Memory B cell (primary cell): ENCODE data around the gene LYZL1.

Source experiments
- ATAC-seq: fragments of 150-1000 bp; cut with Tn5 transposase; 2 replicates; pipeline ENCODE4 v1.10.0; 2021; ENCODE audit warnings: low read depth, mild to moderate bottlenecking, moderate library complexity
- DNase-seq, 2 donors: peaks; one replicate each; pipeline ENCODE4 v3.0.0; 2022; ENCODE audit warnings: low spot score in 2 of 2
- H3K27ac Mint-ChIP-seq: one replicate; pipeline ENCODE4 v1.8.0; 2022; ENCODE audit warnings: mild to moderate bottlenecking, moderate library complexity, mixed read lengths
- H3K27me3 Mint-ChIP-seq: one replicate; pipeline ENCODE4 v1.8.0; 2022; ENCODE audit warnings: mixed read lengths
- H3K36me3 Mint-ChIP-seq: one replicate; pipeline ENCODE4 v1.8.0; 2022; ENCODE audit warnings: mild to moderate bottlenecking, mixed read lengths
- H3K4me1 Mint-ChIP-seq: one replicate; pipeline ENCODE4 v1.8.0; 2022; ENCODE audit warnings: mixed read lengths
- H3K4me3 Mint-ChIP-seq: one replicate; pipeline ENCODE4 v1.8.0; 2022; ENCODE audit warnings: mild to moderate bottlenecking, moderate library complexity, mixed read lengths
- H3K9me3 Mint-ChIP-seq: one replicate; pipeline ENCODE4 v1.8.0; 2022; ENCODE audit warnings: mixed read lengths

LYZL1 gene

GRCh38 chr10:29254123-29255046, 34.5 kb upstream of the LYZL1 start:
- Mint-ChIP-seq H3K4me1 (peaks cover 4% of the 10 kb centered on the region), H3K36me3 (no peaks in the 10 kb centered on the region), H3K27me3 (peaks cover 6% of the 10 kb centered on the region), H3K27ac (no peak overlapping the region), H3K9me3 (peaks cover 3% of the 10 kb centered on the region), H3K4me3 (no peak overlapping the region)
- ATAC-seq (no peak), DNase-seq (no peak)

GRCh38 chr10:29255104-29255503, 33.8 kb upstream of the LYZL1 start:
- peaks cover 4% of the 10 kb centered on the region for H3K27me3 Mint-ChIP-seq

DNA sequence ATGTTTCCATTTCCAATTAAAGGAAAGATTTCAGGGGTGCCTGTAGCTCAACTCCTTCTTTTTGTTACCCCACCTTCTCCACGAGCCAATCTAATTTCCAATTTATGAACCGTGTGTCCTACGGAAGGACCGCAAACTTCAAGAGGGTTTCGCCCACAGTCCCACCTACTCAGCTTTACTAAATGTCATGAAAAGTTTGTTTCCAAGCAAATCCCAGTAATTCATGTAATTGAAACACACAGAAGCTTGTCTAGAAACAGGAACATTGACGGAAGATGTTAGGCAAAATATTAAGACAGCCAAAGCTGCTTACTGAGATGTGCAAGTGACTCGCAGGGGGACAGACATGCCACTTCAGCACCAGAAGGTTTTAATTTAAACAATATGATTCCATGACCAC, 32.9 kb upstream of the LYZL1 start:
- H3K27me3 Mint-ChIP-seq: peaks cover 4% of the 10 kb centered on the region
- H3K4me1 Mint-ChIP-seq: peaks cover 4% of the 10 kb centered on the region
- no peaks in the 10 kb centered on the region for H3K36me3 Mint-ChIP-seq
- ATAC-seq (no peak), DNase-seq (no peak)
- H3K27ac Mint-ChIP-seq: no peak overlapping the region
- H3K9me3 Mint-ChIP-seq: peaks cover 2% of the 10 kb centered on the region
- no peak overlapping the region for H3K4me3 Mint-ChIP-seq

More at GRCh38 chr10:29255104-29255503, 33.8 kb upstream of the LYZL1 start:
- ATAC-seq (no peak), DNase-seq (no peak)
- Mint-ChIP-seq H3K9me3 (peaks cover 2% of the 10 kb centered on the region), H3K4me3 (no peak overlapping the region), H3K4me1 (peaks cover 4% of the 10 kb centered on the region), H3K36me3 (no peaks in the 10 kb centered on the region), H3K27ac (no peak overlapping the region)

DNA sequence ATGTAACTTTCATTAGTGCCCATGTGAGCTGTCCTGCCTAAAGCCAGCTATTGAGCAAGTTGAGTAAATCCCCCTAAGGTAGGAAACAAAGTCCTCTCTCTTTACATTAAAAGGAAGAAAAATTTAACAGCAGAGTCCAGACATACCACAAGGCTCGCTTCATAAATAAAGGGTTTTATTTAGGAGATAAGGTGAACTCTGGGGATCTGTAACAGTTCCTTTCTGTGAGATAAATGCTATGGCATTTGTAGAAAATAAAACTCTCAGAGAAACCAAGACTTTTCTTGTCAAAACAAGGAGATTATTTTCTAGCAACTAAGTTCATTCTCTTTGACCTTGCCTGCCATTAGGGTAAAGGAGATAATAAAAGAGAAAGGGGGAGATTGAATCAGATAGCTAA, 32.3 kb upstream of the LYZL1 start:
- Mint-ChIP-seq H3K27ac (no peak overlapping the region), H3K36me3 (no peaks in the 10 kb centered on the region), H3K4me3 (no peak overlapping the region), H3K9me3 (peaks cover 2% of the 10 kb centered on the region), H3K27me3 (peaks cover 6% of the 10 kb centered on the region), H3K4me1 (peaks cover 4% of the 10 kb centered on the region)
- ATAC-seq (no peak), DNase-seq (no peak)

- Mint-ChIP-seq H3K4me3 (no peak overlapping the region), H3K36me3 (no peaks in the 10 kb centered on the region), H3K27me3 (peaks cover 6% of the 10 kb centered on the region), H3K27ac (no peak overlapping the region), H3K4me1 (peaks cover 4% of the 10 kb centered on the region), H3K9me3 (peaks cover 2% of the 10 kb centered on the region)
- ATAC-seq (no peak), DNase-seq (no peak)
Measured at GRCh38 chr10:29257106-29257783, 31.6 kb upstream of the LYZL1 start.

GRCh38 chr10:29257784-29258135, 31.1 kb upstream of the LYZL1 start:
- peaks cover 7% of the 10 kb centered on the region for H3K27me3 Mint-ChIP-seq
- no peak overlapping the region for H3K4me3 Mint-ChIP-seq
- H3K4me1 Mint-ChIP-seq: peaks cover 4% of the 10 kb centered on the region
- peaks cover 2% of the 10 kb centered on the region for H3K9me3 Mint-ChIP-seq
- H3K36me3 Mint-ChIP-seq: no peaks in the 10 kb centered on the region
- no peak overlapping the region for H3K27ac Mint-ChIP-seq
- ATAC-seq (no peak), DNase-seq (no peak)

DNA sequence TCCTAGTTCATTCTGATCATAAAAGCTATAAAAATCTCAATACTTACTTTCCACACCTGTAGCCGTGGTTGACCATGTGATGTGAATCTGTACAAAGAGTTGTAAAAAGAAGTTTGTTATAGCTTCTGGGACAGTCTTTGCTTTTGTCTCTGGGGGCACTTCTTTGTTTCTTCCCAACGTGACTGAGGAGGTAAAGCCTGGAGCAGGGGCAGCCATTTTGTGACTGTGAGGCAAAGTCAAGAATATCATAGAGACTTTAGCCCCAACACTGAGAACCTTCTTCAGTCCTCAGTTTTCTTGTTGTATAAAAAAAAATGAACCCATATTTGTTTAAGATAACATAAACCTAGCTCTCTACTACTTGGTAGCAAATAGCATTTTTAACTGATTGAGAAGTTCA, 29.4 kb upstream of the LYZL1 start:
- no peaks in the 10 kb centered on the region for H3K36me3 Mint-ChIP-seq
- no peak overlapping the region for H3K27ac Mint-ChIP-seq
- no peak for DNase-seq
- H3K4me3 Mint-ChIP-seq: no peak overlapping the region
- H3K4me1 Mint-ChIP-seq: no peaks in the 10 kb centered on the region
- no peak for ATAC-seq
- peaks cover 3% of the 10 kb centered on the region for H3K27me3 Mint-ChIP-seq
- no peaks in the 10 kb centered on the region for H3K9me3 Mint-ChIP-seq

GRCh38 chr10:29263506-29263905, 25.4 kb upstream of the LYZL1 start:
- H3K36me3 Mint-ChIP-seq: no peaks in the 10 kb centered on the region
- no peak overlapping the region for H3K27ac Mint-ChIP-seq
- peaks cover 3% of the 10 kb centered on the region for H3K27me3 Mint-ChIP-seq
- DNase-seq (no peak), ATAC-seq (no peak)
- H3K4me3 Mint-ChIP-seq: no peak overlapping the region
- no peaks in the 10 kb centered on the region for H3K4me1 Mint-ChIP-seq
- H3K9me3 Mint-ChIP-seq: no peaks in the 10 kb centered on the region

DNA sequence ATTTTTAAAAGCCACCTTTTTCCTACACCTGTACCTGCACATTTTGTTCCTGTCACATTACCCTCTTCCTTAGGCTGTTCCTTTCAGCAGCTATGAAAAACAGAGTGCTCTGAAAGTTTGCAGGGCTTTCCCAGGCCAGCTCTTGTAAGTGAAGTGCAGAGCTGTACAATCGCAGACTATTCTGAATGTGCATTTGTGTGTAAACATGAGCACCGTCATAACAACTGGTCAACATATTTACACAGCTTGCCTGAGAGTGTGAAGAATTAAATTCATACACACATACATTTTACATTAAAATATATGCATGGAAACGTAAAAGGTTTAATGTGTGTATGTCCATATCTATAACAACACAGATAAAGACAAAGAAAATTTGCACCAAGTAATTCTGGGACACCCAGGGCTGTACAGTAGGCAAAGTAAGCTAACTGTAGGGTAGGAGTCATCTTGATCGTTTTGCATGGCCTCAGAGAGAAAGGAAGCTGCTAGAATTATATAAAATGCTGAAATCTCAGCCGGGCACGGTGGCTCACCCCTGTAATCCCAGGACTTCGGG, 23.6 kb upstream of the LYZL1 start:
- Mint-ChIP-seq H3K27me3 (peaks cover 3% of the 10 kb centered on the region), H3K36me3 (no peaks in the 10 kb centered on the region), H3K4me1 (no peaks in the 10 kb centered on the region), H3K27ac (no peak overlapping the region), H3K4me3 (no peak overlapping the region), H3K9me3 (peaks cover under 1% of the 10 kb centered on the region)
- ATAC-seq (no peak), DNase-seq (no peak)

DNA sequence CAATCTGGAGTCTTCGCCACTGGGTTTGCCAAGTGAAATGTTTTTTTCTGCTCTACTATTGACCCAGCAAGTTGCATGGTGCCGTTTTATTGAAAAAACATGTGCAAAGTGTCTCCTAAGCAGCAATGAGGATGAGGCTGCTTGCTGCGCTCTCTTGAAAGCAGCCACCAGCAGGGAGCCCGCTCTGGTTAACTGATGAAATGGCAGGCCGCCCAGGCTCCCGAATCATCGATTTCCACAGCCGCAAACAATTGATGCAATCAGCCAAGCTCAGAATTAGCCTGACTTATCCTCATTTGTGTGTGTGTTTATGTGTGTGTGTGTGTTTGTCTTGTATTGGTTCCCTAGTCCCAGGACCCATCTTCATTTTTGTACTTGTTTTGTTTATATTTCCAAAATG, 22.2 kb upstream of the LYZL1 start:
- Mint-ChIP-seq H3K4me3 (no peak overlapping the region), H3K36me3 (no peaks in the 10 kb centered on the region), H3K27ac (no peak overlapping the region), H3K9me3 (peaks cover 3% of the 10 kb centered on the region), H3K4me1 (no peaks in the 10 kb centered on the region), H3K27me3 (peaks cover 2% of the 10 kb centered on the region)
- ATAC-seq (no peak), DNase-seq (no peak)

DNA sequence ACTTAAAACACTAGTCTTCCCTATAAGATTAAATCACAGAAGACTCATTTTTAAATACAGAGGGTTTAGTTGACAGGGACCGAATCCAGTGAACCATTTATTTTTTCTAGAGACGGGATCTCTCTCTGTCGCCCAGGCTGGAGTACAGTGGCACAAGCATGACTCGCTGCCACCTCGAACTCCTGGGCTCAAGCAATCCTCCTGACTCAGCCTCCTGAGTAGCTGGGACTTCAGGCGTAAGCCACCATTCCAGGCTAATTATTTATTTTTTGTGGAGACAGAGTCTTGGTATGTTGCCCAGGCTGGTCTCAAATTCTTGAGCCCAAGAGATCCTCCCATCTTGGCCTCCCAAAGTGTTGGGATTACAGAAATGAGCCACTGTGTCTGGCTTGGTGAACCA, 20.9 kb upstream of the LYZL1 start:
- ATAC-seq: no peak
- H3K27ac Mint-ChIP-seq: no peak overlapping the region

GRCh38 chr10:29269486-29269885, 19.4 kb upstream of the LYZL1 start:
- H3K36me3 Mint-ChIP-seq: no peaks in the 10 kb centered on the region
- no peak for ATAC-seq
- no peak for DNase-seq
- H3K27me3 Mint-ChIP-seq: peaks cover 2% of the 10 kb centered on the region
- no peak overlapping the region for H3K4me3 Mint-ChIP-seq
- H3K27ac Mint-ChIP-seq: no peak overlapping the region
- H3K4me1 Mint-ChIP-seq: no peaks in the 10 kb centered on the region
- H3K9me3 Mint-ChIP-seq: peaks cover 3% of the 10 kb centered on the region

More for the DNA sequence above, 20.9 kb upstream of the LYZL1 start:
- no peaks in the 10 kb centered on the region for H3K4me1 Mint-ChIP-seq
- H3K27me3 Mint-ChIP-seq: no peaks in the 10 kb centered on the region
- no peak overlapping the region for H3K4me3 Mint-ChIP-seq
- peaks cover 3% of the 10 kb centered on the region for H3K9me3 Mint-ChIP-seq
- no peaks in the 10 kb centered on the region for H3K36me3 Mint-ChIP-seq
- DNase-seq: no peak

GRCh38 chr10:29270883-29271282, 18.0 kb upstream of the LYZL1 start:
- DNase-seq (no peak), ATAC-seq (no peak)
- H3K27ac Mint-ChIP-seq: no peak overlapping the region
- H3K9me3 Mint-ChIP-seq: peaks cover 3% of the 10 kb centered on the region
- H3K4me3 Mint-ChIP-seq: no peak overlapping the region
- no peaks in the 10 kb centered on the region for H3K4me1 Mint-ChIP-seq
- peaks cover 2% of the 10 kb centered on the region for H3K27me3 Mint-ChIP-seq
- no peaks in the 10 kb centered on the region for H3K36me3 Mint-ChIP-seq

- Mint-ChIP-seq H3K36me3 (no peaks in the 10 kb centered on the region), H3K4me3 (no peak overlapping the region), H3K27ac (no peak overlapping the region), H3K9me3 (peaks cover 3% of the 10 kb centered on the region), H3K27me3 (peaks cover 2% of the 10 kb centered on the region), H3K4me1 (no peaks in the 10 kb centered on the region)
- no peak for ATAC-seq
- no peak for DNase-seq
Measured at GRCh38 chr10:29271877-29272276, 17.0 kb upstream of the LYZL1 start.
